Ovary (tissue), 10 donors: ENCODE results near the gene WDR36. TPM values are rescaled to one million over a fixed set of nuclear protein-coding genes. Genes with fewer than 3 reads are reported as not detected.
A peak's percentile ranks its signal among the peaks of the same experiment; 100 is the strongest.

ENCODE experiments used
- DNase-seq, 5 donors: peaks; one replicate each; pipeline ENCODE4 v3.0.0-alpha.2; 2019 to 2020
- H3K27ac ChIP-seq, 2 donors: fragments of 200-600 bp; one replicate each; pipeline versions ENCODE4 v1.5.1 to v1.8.0; 2019 to 2022
- H3K27me3 ChIP-seq: fragments of 200-600 bp; one replicate; pipeline ENCODE4 v1.8.0; 2022
- H3K36me3 ChIP-seq: fragments of 200-600 bp; sonication (generic); one replicate; pipeline ENCODE4 v1.5.1; 2019
- H3K4me1 ChIP-seq: one replicate; pipeline ENCODE4 v1.8.1; 2013; ENCODE audit warnings: mild to moderate bottlenecking, moderate library complexity; ENCODE audit not compliant: insufficient read depth
- H3K4me3 ChIP-seq: fragments of 200-600 bp; sonication (generic); one replicate; pipeline ENCODE4 v1.5.1; 2017
- H3K9me3 ChIP-seq, 2 donors: fragments of 200-600 bp in 1 of 2; sonication (generic) in 1 of 2; one replicate each; pipeline versions ENCODE4 v1.5.1 to v1.8.1; 2013 to 2019; ENCODE audit warnings: mild to moderate bottlenecking in 1 of 2, moderate library complexity in 1 of 2
- CTCF ChIP-seq, 3 donors: fragments of 450-650 bp in 2 of 3; fragments of 200-600 bp in 1 of 3; IDR thresholded peaks; one replicate each; pipeline versions ENCODE4 v1.5.1 to v1.8.0; 2016 to 2022; ENCODE audit warnings: antibody characterized with exemption in 3 of 3, mild to moderate bottlenecking in 1 of 3
- EP300 ChIP-seq: sonication (generic); formaldehyde crosslinking; IDR thresholded peaks from one replicate; pipeline ENCODE4 v1.6.1; 2017; ENCODE audit warnings: antibody characterized with exemption
- POLR2A ChIP-seq: fragments of 450-650 bp; IDR thresholded peaks from one replicate; pipeline ENCODE4 v1.6.1; 2017; ENCODE audit warnings: antibody characterized with exemption, mild to moderate bottlenecking, moderate library complexity
- WGBS, 3 donors: extraction: QIAGEN DNeasy Blood & Tissue Kit in 1 of 3; methylation state at CpG; one replicate each; pipeline versions ENCODE4 v1.1.5 to v1.1.7; 2013 to 2017; 5-methylcytosine and 5-hydroxymethylcytosine counted together
- intact Hi-C, 4 donors: fragments of 100-400 bp; cut with DNase I; formaldehyde crosslinking; loops; one replicate each; pipeline versions ENCODE4 v1.11.0 to v1.15.1; 2022 to 2023
- long read RNA-seq, 3 donors: library from polyadenylated mRNA in 2 of 3; unstranded in 2 of 3; transcript quantifications; one replicate each; pipeline ENCODE4 v2.0.0 and lab custom pipeline, GENCODE V29; 2021 to 2026
- polyA plus RNA-seq, 2 donors: library from polyadenylated mRNA; stranded (reverse); fragments of 200-250 nt in 1 of 2; fragments of 350-450 nt in 1 of 2; fragmentation: Illumina TruSeq in 1 of 2; extraction: RNeasy Lipid Tissue Mini Kit (QIAGEN cat#74804) in 1 of 2; gene quantifications; one replicate each; pipeline ENCODE4 v1.2.3, GENCODE V29; 2013 to 2014
- total RNA-seq, 7 donors: library from RNA; depleted of rRNA in 2 of 7; stranded (reverse); fragments of >200 nt in 2 of 7; fragmentation: NEBNext Ultra II Directional in 3 of 7; extraction: Animal tissue kit (Norgen Biotek cat#: 25700) in 3 of 7; gene quantifications; one replicate each; pipeline versions ENCODE4 v1.1.0 to v1.2.4, GENCODE V29; 2016 to 2023
- donor health status: DM: no; HTN: no; CAD: no; lungs with moderate emphysema.
- donor health status: DM: no; HTN: no; CAD: no.
- donor health status: Bipolar disorder and iron deficiency.
- donor health status: DM: yes; HTN: yes; CAD: no.
- donor health status: DM: no; HTN: no; CAD: no.
- donor health status: DM: yes; HTN: yes; CAD: no.

The WDR36 gene
- total RNA-seq = 10 to 100 TPM; 17.3 to 36.9 (median 26.7) TPM
- polyA plus RNA-seq = 1 to 10 TPM; 7.0 to 9.4 TPM
- long read RNA-seq, donor 1, full-length matches to known transcripts = 44 of 97 reads
- long read RNA-seq, donor 1, partial matches to known transcripts = 36 of 97 reads
- long read RNA-seq, donor 1, other reads (novel, unspliced or antisense) = 17 of 97 reads
- long read RNA-seq, donor 2, full-length matches to known transcripts = 3 of 10 reads
- long read RNA-seq, donor 2, partial matches to known transcripts = 7 of 10 reads
- long read RNA-seq, donor 2, other reads (novel, unspliced or antisense) = 0 of 10 reads
- long read RNA-seq, donor 3, full-length matches to known transcripts = 12 of 19 reads
- long read RNA-seq, donor 3, partial matches to known transcripts = 2 of 19 reads
- long read RNA-seq, donor 3, other reads (novel, unspliced or antisense) = 5 of 19 reads

- peak; percentile 82 to 90 (median 86) for DNase-seq
- Histone ChIP-seq H3K4me1 (no peaks in the 10 kb centered on the region), H3K27me3 (no peaks in the 10 kb centered on the region), H3K36me3 (no peaks in the 10 kb centered on the region), H3K4me3 (peak within 1 kb of the TSS; percentile 62), H3K9me3 (no peaks in the 10 kb centered on the region), H3K27ac (peak within 1 kb of the TSS in 1 of 2 donors; percentile 67)
- TF ChIP-seq POLR2A (peak; percentile 39), CTCF (IDR thresholded peaks at IDR 0.05) (no peak)
- intact Hi-C loops = no loop called here
- 1% methylated on average over 49 to 50 of the region's 50 CpGs for WGBS, 3 donors
Measured at GRCh38 chr5:111092062-111092853, at the start of gene WDR36. TSS of gene WDR36 (plus strand) at chr5:111092348. CDS start at chr5:111092457, 109 bp downstream.

- intact Hi-C loops = no loop called here
- no peaks in the 10 kb centered on the region for H3K36me3 ChIP-seq
- no peaks in the 10 kb centered on the region for H3K4me1 ChIP-seq
- H3K9me3 ChIP-seq = no peaks in the 10 kb centered on the region
- H3K4me3 ChIP-seq = no peak overlapping the region
- WGBS, 3 donors = 43 to 48% (median 47%) methylated on average over 5 of the region's 5 CpGs
- no peak overlapping the region for H3K27ac ChIP-seq
- TF ChIP-seq POLR2A (no peak), EP300 (no peak), CTCF (IDR thresholded peaks at IDR 0.05) (no peak)
- no peak for DNase-seq
- no peaks in the 10 kb centered on the region for H3K27me3 ChIP-seq
Measured at GRCh38 chr5:111043712-111044506, 48.2 kb upstream of the WDR36 start.

GRCh38 chr5:111058064-111058463, 34.1 kb upstream of the WDR36 start:
- H3K27ac ChIP-seq = no peak overlapping the region
- intact Hi-C loops = no loop called here
- H3K4me3 ChIP-seq = no peak overlapping the region
- no peaks in the 10 kb centered on the region for H3K27me3 ChIP-seq
- no peaks in the 10 kb centered on the region for H3K9me3 ChIP-seq
- H3K4me1 ChIP-seq = no peaks in the 10 kb centered on the region
- TF ChIP-seq CTCF (IDR thresholded peaks at IDR 0.05) (no peak), POLR2A (no peak), EP300 (no peak)
- H3K36me3 ChIP-seq = no peaks in the 10 kb centered on the region
- no peak for DNase-seq

- Histone ChIP-seq H3K27me3 (no peaks in the 10 kb centered on the region), H3K27ac (no peak overlapping the region), H3K4me1 (no peaks in the 10 kb centered on the region), H3K4me3 (no peak overlapping the region), H3K9me3 (no peaks in the 10 kb centered on the region), H3K36me3 (no peaks in the 10 kb centered on the region)
- no peak for TF ChIP-seq CTCF (IDR thresholded peaks at IDR 0.05)
- TF ChIP-seq POLR2A = no peak
- TF ChIP-seq EP300 = no peak
- intact Hi-C loops = no loop called here
- no peak for DNase-seq
- WGBS, 3 donors = 91 to 96% (median 91%) methylated on average over 2 of the region's 2 CpGs
Measured at GRCh38 chr5:111060169-111060568, 32.0 kb upstream of the WDR36 start.
